ENCODE results near the gene GUCY2D.

Gene GUCY2D

DNA sequence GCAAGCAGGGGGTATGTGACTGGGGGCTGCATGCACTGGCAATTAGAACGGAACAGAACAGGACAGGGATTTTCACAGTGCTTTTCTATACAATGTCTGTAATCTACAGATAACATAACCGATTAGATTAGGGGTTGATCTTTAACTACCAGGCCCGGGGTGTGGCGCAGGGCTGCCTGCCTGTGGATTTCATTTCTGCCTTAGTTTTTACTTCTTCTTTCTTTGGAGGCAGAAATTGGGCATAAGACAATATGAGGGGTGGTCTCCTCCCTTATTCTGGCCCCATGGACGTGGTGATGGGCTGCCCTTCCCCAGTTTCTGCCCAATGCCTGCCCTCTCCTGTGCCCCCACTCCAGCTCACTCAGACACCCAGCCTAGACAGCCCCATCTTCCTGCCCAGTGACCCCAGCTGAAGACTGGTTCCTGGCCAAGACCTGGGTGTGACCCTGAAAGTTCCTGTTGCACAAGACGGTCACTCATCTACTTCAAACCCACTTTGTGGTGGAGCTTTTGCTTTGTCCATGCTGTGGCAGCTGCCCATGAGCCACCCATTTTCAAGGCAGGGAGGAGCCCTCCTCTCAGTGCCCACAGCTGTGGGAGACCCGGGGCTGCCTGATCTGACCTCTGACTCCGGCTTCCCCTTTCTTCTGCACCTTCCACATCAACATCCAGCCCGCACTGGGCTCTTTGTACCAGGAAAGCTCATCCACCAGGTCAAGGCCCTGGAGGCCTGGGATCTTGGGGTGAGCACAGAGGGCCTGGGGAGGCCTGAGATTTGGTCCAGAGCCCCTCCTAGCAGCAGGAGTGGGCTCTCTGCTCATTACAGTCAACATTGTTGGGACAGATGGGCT, 66.5 kb downstream of the GUCY2D start:
- no peak for DNase-seq

- no peak for DNase-seq
Measured at GRCh38 chr17:8069587-8069860, 67.1 kb downstream of the GUCY2D start.

Data from retina (tissue), 1 donor.